Measurements from ENCODE around the gene EXOSC2. TPM values are rescaled to one million over a fixed set of nuclear protein-coding genes. Genes with fewer than 3 reads are reported as not detected.

The EXOSC2 gene
- total and polyA plus RNA-seq, 2 of the 13 experiments (the other 11 are each of a cell fraction or from before 2014, with no cell fraction given), result 27.5 to 63.8 TPM

- TF ChIP-seq HNRNPLL (IDR thresholded peaks at IDR 0.05; ENCODE audit: low read depth, low read length, poor library complexity, severe bottlenecking) (peak; percentile 73), HNRNPUL1 (IDR thresholded peaks at IDR 0.05; ENCODE audit: low read depth, low read length) (no peak), HOMEZ (CRISPR knock-in tag; IDR thresholded peaks at IDR 0.05; ENCODE audit: low read depth) (peak; percentile 52; the same call in 1 of the 2 replicates), ZNF83 (CRISPR knock-in tag; IDR thresholded peaks at IDR 0.05; ENCODE audit: borderline replicate concordance) (peak; percentile 39; the same call in 1 of the 2 replicates), RNF2 (conservative IDR thresholded peaks at IDR 0.05; ENCODE audit: low read depth) (peak; percentile 84), ZNF431 (CRISPR knock-in tag; IDR thresholded peaks at IDR 0.05; ENCODE audit: borderline replicate concordance, low read depth) (peak; percentile 12; the same call in 1 of the 2 replicates), ZNF776 (CRISPR knock-in tag; IDR thresholded peaks at IDR 0.05) (no peak), PHF5A (CRISPR knock-in tag; IDR thresholded peaks at IDR 0.05; ENCODE audit: low read depth, unreplicated experiment) (no peak), ZNF670 (CRISPR knock-in tag; IDR thresholded peaks at IDR 0.05; ENCODE audit: borderline replicate concordance) (0 out of 2 replicates have a peak, but pooled peaks have one; percentile 72), ZNF496 (CRISPR knock-in tag; IDR thresholded peaks at IDR 0.05; ENCODE audit: insufficient replicate concordance) (no peak), ZFP36L2 (CRISPR knock-in tag; IDR thresholded peaks at IDR 0.05) (no peak), ZNF446 (CRISPR knock-in tag; IDR thresholded peaks at IDR 0.05) (peak; percentile 90), ZNF768 (CRISPR knock-in tag; IDR thresholded peaks at IDR 0.05) (peak; percentile 29; the same call in 1 of the 2 replicates), ZBED4 (CRISPR knock-in tag; IDR thresholded peaks at IDR 0.05; ENCODE audit: borderline replicate concordance) (no peak; the same call in 1 of the 2 replicates), ZNF607 (CRISPR knock-in tag; IDR thresholded peaks at IDR 0.05; ENCODE audit: borderline replicate concordance) (peak; percentile 54; the same call in 1 of the 2 replicates), ZNF292 (CRISPR knock-in tag; IDR thresholded peaks at IDR 0.05; ENCODE audit: borderline replicate concordance, low read depth) (no peak), MIER3 (CRISPR knock-in tag; IDR thresholded peaks at IDR 0.05; ENCODE audit: borderline replicate concordance) (no peak), PCBP1 (IDR thresholded peaks at IDR 0.05; ENCODE audit: borderline replicate concordance, low read depth, low read length) (no peak), AGO2 (optimal IDR thresholded peaks at IDR 0.05; ENCODE audit: low read depth, low read length) (no peak), SMAD1 (CRISPR knock-in tag; IDR thresholded peaks at IDR 0.05; ENCODE audit: borderline replicate concordance, low read depth) (no peak), ZNF577 (CRISPR knock-in tag; IDR thresholded peaks at IDR 0.05; ENCODE audit: borderline replicate concordance, low read depth) (no peak), ZNF629 (CRISPR knock-in tag; conservative IDR thresholded peaks at IDR 0.05) (0 out of 2 replicates have a peak, but pooled peaks have one; percentile 20), ZFP37 (CRISPR knock-in tag; IDR thresholded peaks at IDR 0.05; ENCODE audit: borderline replicate concordance) (peak; percentile 88; the same call in 1 of the 2 replicates), ZMAT3 (CRISPR knock-in tag; conservative IDR thresholded peaks at IDR 0.05) (peak; percentile 55)
Observed at GRCh38 chr9:130693426-130694191, at the start of gene EXOSC2 (continued).
